Mesenchymal stem cell (in vitro differentiated cells and primary cell): ENCODE measurements around the gene SGSM2.

Experiments
- DNase-seq: peaks from one replicate; pipeline ENCODE4 v3.0.0-alpha.2; 2013
- H2AFZ ChIP-seq: one replicate; pipeline ENCODE4 v1.6.1; 2013; ENCODE audit warnings: low read depth, mild to moderate bottlenecking, control low read depth, inconsistent platforms, low read length, moderate library complexity
- H2AK5ac ChIP-seq: 2 replicates; pipeline ENCODE4 v1.6.1; 2013; ENCODE audit warnings: low read length, moderate library complexity, mild to moderate bottlenecking, inconsistent platforms; ENCODE audit not compliant: severe bottlenecking
- H2BK120ac ChIP-seq: one replicate; pipeline ENCODE4 v1.6.1; 2013; ENCODE audit warnings: low read depth, mild to moderate bottlenecking, inconsistent platforms, low read length, moderate library complexity
- H2BK12ac ChIP-seq, 2 experiments: one replicate each; pipeline ENCODE4 v1.6.1; 2013; ENCODE audit warnings: inconsistent platforms in 2 of 2, low read length in 2 of 2, mild to moderate bottlenecking in 2 of 2, moderate library complexity in 2 of 2, control low read depth in 1 of 2
- H2BK15ac ChIP-seq: one replicate; pipeline ENCODE4 v1.6.1; 2013; ENCODE audit warnings: mild to moderate bottlenecking, low read depth, inconsistent platforms; ENCODE audit not compliant: poor library complexity, severe bottlenecking
- H2BK5ac ChIP-seq: 2 replicates; pipeline ENCODE4 v1.6.1; 2013; ENCODE audit warnings: low read depth, mild to moderate bottlenecking, low read length, control low read depth, inconsistent platforms; ENCODE audit not compliant: poor library complexity, severe bottlenecking
- H3K14ac ChIP-seq, 2 experiments: one replicate each; pipeline ENCODE4 v1.6.1; 2013; ENCODE audit warnings: inconsistent platforms in 2 of 2, low read length in 2 of 2, control low read depth in 1 of 2, mild to moderate bottlenecking in 1 of 2, moderate library complexity in 1 of 2
- H3K18ac ChIP-seq, 2 experiments: one replicate each; pipeline ENCODE4 v1.6.1; 2013; ENCODE audit warnings: inconsistent platforms in 2 of 2, low read length in 2 of 2, control low read depth in 1 of 2, low read depth in 1 of 2, mild to moderate bottlenecking in 1 of 2
- H3K23ac ChIP-seq, 2 experiments: one replicate each; pipeline ENCODE4 v1.6.1; 2013; ENCODE audit warnings: inconsistent platforms in 2 of 2, low read length in 2 of 2, mild to moderate bottlenecking in 2 of 2, moderate library complexity in 2 of 2, control low read depth in 1 of 2
- H3K27ac ChIP-seq: 2 replicates; pipeline ENCODE4 v1.5.1; 2013; ENCODE audit warnings: mild to moderate bottlenecking, moderate library complexity, low read length, control low read depth, inconsistent platforms; ENCODE audit not compliant: poor library complexity, severe bottlenecking
- H3K27me3 ChIP-seq, 2 experiments: 2 replicates each; pipeline versions ENCODE4 v1.6.1 to v1.7.0; 2013; ENCODE audit warnings: low read length in 2 of 2, mild to moderate bottlenecking in 2 of 2, moderate library complexity in 2 of 2, control low read depth in 1 of 2, inconsistent platforms in 1 of 2; ENCODE audit not compliant: control insufficient read depth in 1 of 2, insufficient read depth in 1 of 2
- H3K36me3 ChIP-seq, 2 experiments: 2 replicates each; pipeline versions ENCODE4 v1.6.1 to v1.7.0; 2013; ENCODE audit warnings: low read length in 2 of 2, control low read depth in 1 of 2, inconsistent platforms in 1 of 2, low read depth in 1 of 2, mild to moderate bottlenecking in 1 of 2; ENCODE audit not compliant: insufficient read depth in 2 of 2, control insufficient read depth in 1 of 2
- H3K4ac ChIP-seq, 2 experiments: one replicate each; pipeline ENCODE4 v1.6.1; 2013; ENCODE audit warnings: inconsistent platforms in 2 of 2, low read length in 2 of 2, mild to moderate bottlenecking in 2 of 2, moderate library complexity in 2 of 2, control low read depth in 1 of 2, low read depth in 1 of 2
- H3K4me1 ChIP-seq: 2 replicates; pipeline ENCODE4 v1.6.1; 2013; ENCODE audit warnings: low read depth, low read length, control low read depth; ENCODE audit not compliant: control insufficient read depth, insufficient read depth
- H3K4me2 ChIP-seq: 2 replicates; pipeline ENCODE4 v1.6.1; 2013; ENCODE audit warnings: low read length, mild to moderate bottlenecking, inconsistent platforms; ENCODE audit not compliant: poor library complexity, severe bottlenecking
- H3K4me3 ChIP-seq, 2 experiments: 2 replicates each; pipeline versions ENCODE4 v1.5.1 to v1.7.0; 2013; ENCODE audit warnings: low read length in 2 of 2, mild to moderate bottlenecking in 2 of 2, control low read depth in 1 of 2, low read depth in 1 of 2; ENCODE audit not compliant: insufficient read depth in 1 of 2
- H3K79me1 ChIP-seq: replicated peaks from 2 replicates; pipeline ENCODE4 v1.6.1; 2013; ENCODE audit warnings: mild to moderate bottlenecking, control low read depth, low read length, inconsistent platforms; ENCODE audit not compliant: poor library complexity, severe bottlenecking
- H3K9ac ChIP-seq: 2 replicates; pipeline ENCODE4 v1.7.0; 2013; ENCODE audit warnings: mild to moderate bottlenecking, low read length, moderate library complexity
- H3K9me3 ChIP-seq: 2 replicates; pipeline ENCODE4 v1.7.0; 2013; ENCODE audit warnings: mild to moderate bottlenecking, low read length; ENCODE audit not compliant: control insufficient read depth
- H4K8ac ChIP-seq: one replicate; pipeline ENCODE4 v1.6.1; 2013; ENCODE audit warnings: inconsistent platforms, mild to moderate bottlenecking, low read length, moderate library complexity
- H4K91ac ChIP-seq: one replicate; pipeline ENCODE4 v1.6.1; 2013; ENCODE audit warnings: mild to moderate bottlenecking, low read length, inconsistent platforms
- WGBS: methylation state at CpG from one replicate; pipeline ENCODE4 v1.1.7; 2013; ENCODE audit warnings: mixed read lengths; 5-methylcytosine and 5-hydroxymethylcytosine counted together

SGSM2 gene

DNA sequence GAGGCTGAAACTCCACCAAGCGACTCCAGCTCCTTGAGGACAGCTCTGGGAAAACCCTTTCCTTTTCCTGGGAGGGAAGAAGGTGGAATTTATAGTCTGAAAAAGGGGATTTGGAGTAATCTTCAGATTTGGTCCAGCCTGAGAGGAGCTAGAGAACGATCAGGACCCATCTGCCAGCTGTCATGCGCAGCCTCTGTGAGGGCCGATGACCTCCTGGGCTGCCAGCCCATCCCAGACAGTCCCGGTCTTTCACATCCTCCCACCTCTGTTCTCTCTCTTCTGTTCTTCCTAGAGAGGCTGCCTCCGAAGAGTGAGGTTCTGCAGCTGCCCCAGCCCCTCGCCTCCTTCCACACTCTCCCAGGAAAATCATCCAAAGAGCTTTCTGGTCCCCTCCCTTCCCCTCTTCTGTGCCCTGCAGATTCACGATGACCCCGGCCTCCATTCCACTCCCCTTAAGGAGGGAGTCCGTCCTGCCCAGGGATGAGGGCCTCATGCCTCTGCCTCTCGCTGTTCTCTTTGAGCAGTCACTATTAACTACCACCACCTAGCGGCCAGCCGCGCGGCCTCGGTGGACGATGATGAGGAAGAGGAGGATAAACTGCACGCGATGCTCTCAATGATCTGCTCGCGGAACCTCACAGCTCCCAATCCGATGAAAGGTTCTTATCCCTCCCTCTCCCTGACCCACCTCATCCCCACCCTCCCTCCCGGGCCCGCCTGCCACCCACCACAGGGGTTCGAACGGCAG is 29.6 kb downstream of the SGSM2 start:
- H3K36me3 ChIP-seq, result peaks cover 48 to 99% of the 10 kb centered on the region in 2 experiments
- H3K18ac ChIP-seq, result no peak overlapping the region
- H3K79me1 ChIP-seq, result peaks cover 3% of the 10 kb centered on the region
- WGBS, result 79% methylated on average over 24 of the region's 26 CpGs
- no peak overlapping the region for H2AFZ ChIP-seq
- no peak overlapping the region for H3K27ac ChIP-seq
- H3K4me1 ChIP-seq, result peaks cover 15% of the 10 kb centered on the region
- H2BK12ac ChIP-seq, result no peak overlapping the region
- no peak overlapping the region for H2BK120ac ChIP-seq
- H2AK5ac ChIP-seq, result no peak overlapping the region
- H3K4ac ChIP-seq, result no peak overlapping the region
- H2BK15ac ChIP-seq, result no peak overlapping the region
- no peak overlapping the region for H3K4me3 ChIP-seq
- no peak overlapping the region for H3K23ac ChIP-seq
- H3K9me3 ChIP-seq, result no peaks in the 10 kb centered on the region
- H4K8ac ChIP-seq, result no peak overlapping the region
- H2BK5ac ChIP-seq, result no peak overlapping the region
- no peak overlapping the region for H3K9ac ChIP-seq
- DNase-seq, result peak; percentile 23
- H3K27me3 ChIP-seq, result no peaks in the 10 kb centered on the region
- H3K4me2 ChIP-seq, result no peak overlapping the region
- no peak overlapping the region for H3K14ac ChIP-seq
- H4K91ac ChIP-seq, result no peak overlapping the region

DNA sequence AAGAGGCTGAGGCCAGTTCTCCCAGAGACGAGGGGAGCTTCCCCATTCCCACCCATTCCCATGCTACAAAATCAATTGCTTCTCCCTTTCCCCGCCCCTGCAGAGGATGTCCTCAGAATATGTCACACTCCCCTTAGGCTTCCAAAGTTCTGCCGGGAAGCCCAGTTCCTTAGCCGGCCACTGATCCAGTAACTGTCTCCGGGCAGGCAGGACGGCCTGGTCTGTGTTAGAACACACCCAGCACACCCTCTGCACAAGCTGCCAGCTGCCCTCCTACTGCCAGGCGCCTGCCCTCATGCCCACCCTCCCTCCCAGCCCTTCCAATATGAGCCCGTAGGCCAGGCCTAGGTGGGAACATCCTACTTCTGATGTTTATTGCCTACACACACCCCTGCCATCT is 31.1 kb downstream of the SGSM2 start:
- Histone ChIP-seq H3K18ac (no peak overlapping the region), H3K79me1 (peaks cover 2% of the 10 kb centered on the region), H2AFZ (no peak overlapping the region), H3K4me1 (peaks cover 15% of the 10 kb centered on the region), H3K9me3 (no peaks in the 10 kb centered on the region), H4K8ac (no peak overlapping the region), H3K4ac (no peak overlapping the region), H3K4me2 (no peak overlapping the region), H3K27ac (no peak overlapping the region), H3K9ac (no peak overlapping the region), H3K27me3 (no peaks in the 10 kb centered on the region), H2BK12ac (no peak overlapping the region), H4K91ac (no peak overlapping the region), H2AK5ac (no peak overlapping the region), H3K14ac (no peak overlapping the region), H3K4me3 (no peak overlapping the region), H3K36me3 (peaks cover 48 to 99% of the 10 kb centered on the region in 2 experiments), H2BK5ac (no peak overlapping the region), H2BK15ac (no peak overlapping the region), H2BK120ac (no peak overlapping the region), H3K23ac (no peak overlapping the region)
- DNase-seq, result no peak
- 90% methylated on average over 7 of the region's 8 CpGs for WGBS

DNA sequence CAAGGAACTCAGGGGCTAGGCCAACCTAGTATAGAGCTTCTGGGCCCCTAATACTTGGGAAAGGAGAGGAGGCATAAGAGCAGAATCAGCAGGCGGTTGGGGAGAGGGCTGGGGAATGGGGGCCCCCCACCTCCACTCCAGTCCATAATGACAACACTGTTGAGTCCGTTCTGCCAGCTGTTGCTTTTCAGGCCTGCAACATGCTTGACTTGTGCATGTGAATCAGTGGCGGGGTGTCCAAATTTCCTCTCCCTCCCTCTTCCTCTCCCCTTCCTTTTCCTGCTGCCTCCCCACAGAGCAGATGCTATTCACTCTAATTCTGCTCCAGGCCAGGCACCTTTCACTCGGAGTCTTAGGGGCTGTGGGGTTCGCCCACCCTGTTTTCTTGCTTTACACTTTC is 31.7 kb downstream of the SGSM2 start:
- Histone ChIP-seq H3K4me3 (no peak overlapping the region), H3K23ac (no peak overlapping the region), H3K36me3 (peaks cover 49 to 98% of the 10 kb centered on the region in 2 experiments), H3K79me1 (no peaks in the 10 kb centered on the region), H3K27ac (no peak overlapping the region), H3K4ac (no peak overlapping the region), H3K18ac (no peak overlapping the region), H4K8ac (no peak overlapping the region), H4K91ac (no peak overlapping the region), H2AFZ (no peak overlapping the region), H3K9me3 (no peaks in the 10 kb centered on the region), H2BK12ac (no peak overlapping the region), H3K27me3 (no peaks in the 10 kb centered on the region), H2AK5ac (no peak overlapping the region), H3K9ac (no peak overlapping the region), H2BK5ac (no peak overlapping the region), H2BK15ac (no peak overlapping the region), H2BK120ac (no peak overlapping the region), H3K4me2 (no peak overlapping the region), H3K4me1 (peaks cover 15% of the 10 kb centered on the region), H3K14ac (no peak overlapping the region)
- WGBS, result 78% methylated on average over 5 of the region's 5 CpGs
- no peak for DNase-seq

DNA sequence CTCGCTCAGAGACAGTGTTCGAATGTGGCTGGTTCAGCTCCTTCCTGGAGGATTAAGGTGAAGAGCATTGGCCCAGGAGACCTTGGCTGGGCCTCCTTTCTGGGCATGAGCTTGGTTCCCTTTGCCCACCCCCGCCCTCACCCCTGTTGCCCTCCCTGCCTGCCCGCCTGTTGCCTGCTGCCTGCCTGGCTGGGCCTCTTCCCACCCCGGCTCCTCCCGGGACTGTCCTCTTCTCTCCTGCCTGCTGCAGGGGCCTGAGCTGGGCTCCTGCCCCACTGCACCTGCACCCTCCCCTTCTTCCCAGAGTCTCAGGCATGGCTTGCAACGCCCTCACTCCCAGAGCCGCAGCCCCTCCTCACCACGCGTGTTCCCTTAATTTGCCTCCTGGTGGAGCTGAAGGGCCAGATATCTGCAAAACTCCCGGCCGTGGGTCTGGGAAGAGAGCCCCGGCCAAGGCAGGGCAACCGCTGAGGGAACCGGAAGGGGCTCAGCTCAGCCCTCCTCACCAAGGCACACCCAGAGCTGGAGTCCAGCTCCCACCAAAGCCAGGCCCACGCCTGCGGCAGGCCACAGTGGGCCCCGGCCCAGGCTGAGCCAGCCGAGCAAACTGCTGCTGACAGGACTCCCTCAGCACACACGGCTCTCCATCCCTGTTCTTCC is 32.4 kb downstream of the SGSM2 start:
- no peak overlapping the region for H3K23ac ChIP-seq
- no peak overlapping the region for H2BK120ac ChIP-seq
- H3K18ac ChIP-seq, result no peak overlapping the region
- H2BK5ac ChIP-seq, result no peak overlapping the region
- H4K8ac ChIP-seq, result no peak overlapping the region
- no peaks in the 10 kb centered on the region for H3K27me3 ChIP-seq
- peak; percentile 21 for DNase-seq
- H2AFZ ChIP-seq, result no peak overlapping the region
- H3K36me3 ChIP-seq, result peaks cover 45 to 92% of the 10 kb centered on the region in 2 experiments
- WGBS, result 69% methylated on average over 20 of the region's 20 CpGs
- no peak overlapping the region for H3K4me3 ChIP-seq
- H3K4me2 ChIP-seq, result no peak overlapping the region
- H3K9me3 ChIP-seq, result no peaks in the 10 kb centered on the region
- peak overlapping the region; percentile 28 for H4K91ac ChIP-seq
- no peak overlapping the region for H2AK5ac ChIP-seq
- peak overlapping the region in 1 of 2 experiments; percentile 28 for H3K14ac ChIP-seq
- H2BK12ac ChIP-seq, result no peak overlapping the region
- no peak overlapping the region for H3K4ac ChIP-seq
- H3K4me1 ChIP-seq, result peaks cover 15% of the 10 kb centered on the region
- H3K27ac ChIP-seq, result no peak overlapping the region
- no peak overlapping the region for H3K9ac ChIP-seq
- peak overlapping the region; percentile 6 for H2BK15ac ChIP-seq
- no peaks in the 10 kb centered on the region for H3K79me1 ChIP-seq
